Type B pancreatic cell (in vitro differentiated cells): Measurements from ENCODE around the gene AKIRIN2. TPM values are rescaled to one million over a fixed set of nuclear protein-coding genes. Genes with fewer than 3 reads are reported as not detected.
"Not testable (repeated sequence)": the region's sequence is repeated elsewhere in the genome, so short reads cannot be mapped to it uniquely, and the experiment has no call there.

Experiments used
- DNase-seq: peaks from one replicate; pipeline ENCODE4 v3.0.0; 2021; ENCODE audit warnings: mixed read lengths; ENCODE audit not compliant: unreplicated experiment; ENCODE audit errors: extremely low spot score
- H3K27ac Mint-ChIP-seq: 2 replicates; pipeline ENCODE4 v1.8.0; 2021; ENCODE audit warnings: mild to moderate bottlenecking, mixed read lengths
- H3K27me3 Mint-ChIP-seq: 2 replicates; pipeline ENCODE4 v1.8.0; 2021; ENCODE audit warnings: mixed read lengths
- H3K36me3 Mint-ChIP-seq: 2 replicates; pipeline ENCODE4 v1.8.0; 2021; ENCODE audit warnings: mixed read lengths
- H3K4me1 Mint-ChIP-seq: one replicate; pipeline ENCODE4 v1.8.0; 2021; ENCODE audit warnings: mixed read lengths; ENCODE audit not compliant: unreplicated experiment
- H3K4me3 Mint-ChIP-seq: 2 replicates; pipeline ENCODE4 v1.8.0; 2021; ENCODE audit warnings: mild to moderate bottlenecking, mixed read lengths
- H3K9me3 Mint-ChIP-seq: 2 replicates; pipeline ENCODE4 v1.8.0; 2021; ENCODE audit warnings: mixed read lengths
- total RNA-seq: library from RNA; stranded (reverse); gene quantifications from 2 replicates; pipeline ENCODE4 v1.2.1, GENCODE V29; 2021; ENCODE audit warnings: low replicate concordance
- TF ChIP-seq, protein P1 (sequence below): fragments of 200-600 bp; sonication (generic); conservative IDR thresholded peaks from 2 replicates; pipeline ENCODE4 v1.5.0; 2021; ENCODE audit warnings: antibody characterized with exemption, mild to moderate bottlenecking

AKIRIN2 gene
- total RNA-seq, 1 donor from 2014 or later, result 61.7 TPM

DNA sequence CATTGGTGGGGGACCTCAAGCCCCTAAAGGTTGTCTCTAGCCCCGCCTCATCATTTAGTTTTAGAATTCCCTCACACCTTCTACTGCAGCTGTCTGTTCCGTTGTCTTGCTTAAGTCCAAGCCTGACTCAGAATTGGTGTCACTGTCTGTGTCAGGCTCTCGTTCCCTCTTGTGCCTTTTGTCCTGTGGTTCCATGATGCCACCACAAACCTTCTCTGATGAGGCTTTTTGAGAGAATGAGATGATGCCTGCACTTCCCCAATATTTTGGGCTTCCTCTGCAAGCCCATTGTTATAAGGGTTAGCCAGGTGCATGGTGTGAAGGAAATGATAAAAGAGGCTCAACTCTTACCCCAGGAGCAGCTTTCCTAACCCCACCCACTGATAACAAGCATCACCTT is 8.1 kb upstream of the AKIRIN2 start:
- Mint-ChIP-seq H3K27ac (no peak overlapping the region), H3K4me3 (no peak overlapping the region), H3K4me1 (no peaks in the 10 kb centered on the region), H3K27me3 (no peaks in the 10 kb centered on the region), H3K9me3 (no peaks in the 10 kb centered on the region), H3K36me3 (no peaks in the 10 kb centered on the region)
- DNase-seq, result no peak
- TF ChIP-seq, protein P1, sequence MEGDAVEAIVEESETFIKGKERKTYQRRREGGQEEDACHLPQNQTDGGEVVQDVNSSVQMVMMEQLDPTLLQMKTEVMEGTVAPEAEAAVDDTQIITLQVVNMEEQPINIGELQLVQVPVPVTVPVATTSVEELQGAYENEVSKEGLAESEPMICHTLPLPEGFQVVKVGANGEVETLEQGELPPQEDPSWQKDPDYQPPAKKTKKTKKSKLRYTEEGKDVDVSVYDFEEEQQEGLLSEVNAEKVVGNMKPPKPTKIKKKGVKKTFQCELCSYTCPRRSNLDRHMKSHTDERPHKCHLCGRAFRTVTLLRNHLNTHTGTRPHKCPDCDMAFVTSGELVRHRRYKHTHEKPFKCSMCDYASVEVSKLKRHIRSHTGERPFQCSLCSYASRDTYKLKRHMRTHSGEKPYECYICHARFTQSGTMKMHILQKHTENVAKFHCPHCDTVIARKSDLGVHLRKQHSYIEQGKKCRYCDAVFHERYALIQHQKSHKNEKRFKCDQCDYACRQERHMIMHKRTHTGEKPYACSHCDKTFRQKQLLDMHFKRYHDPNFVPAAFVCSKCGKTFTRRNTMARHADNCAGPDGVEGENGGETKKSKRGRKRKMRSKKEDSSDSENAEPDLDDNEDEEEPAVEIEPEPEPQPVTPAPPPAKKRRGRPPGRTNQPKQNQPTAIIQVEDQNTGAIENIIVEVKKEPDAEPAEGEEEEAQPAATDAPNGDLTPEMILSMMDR, result no peak

DNA sequence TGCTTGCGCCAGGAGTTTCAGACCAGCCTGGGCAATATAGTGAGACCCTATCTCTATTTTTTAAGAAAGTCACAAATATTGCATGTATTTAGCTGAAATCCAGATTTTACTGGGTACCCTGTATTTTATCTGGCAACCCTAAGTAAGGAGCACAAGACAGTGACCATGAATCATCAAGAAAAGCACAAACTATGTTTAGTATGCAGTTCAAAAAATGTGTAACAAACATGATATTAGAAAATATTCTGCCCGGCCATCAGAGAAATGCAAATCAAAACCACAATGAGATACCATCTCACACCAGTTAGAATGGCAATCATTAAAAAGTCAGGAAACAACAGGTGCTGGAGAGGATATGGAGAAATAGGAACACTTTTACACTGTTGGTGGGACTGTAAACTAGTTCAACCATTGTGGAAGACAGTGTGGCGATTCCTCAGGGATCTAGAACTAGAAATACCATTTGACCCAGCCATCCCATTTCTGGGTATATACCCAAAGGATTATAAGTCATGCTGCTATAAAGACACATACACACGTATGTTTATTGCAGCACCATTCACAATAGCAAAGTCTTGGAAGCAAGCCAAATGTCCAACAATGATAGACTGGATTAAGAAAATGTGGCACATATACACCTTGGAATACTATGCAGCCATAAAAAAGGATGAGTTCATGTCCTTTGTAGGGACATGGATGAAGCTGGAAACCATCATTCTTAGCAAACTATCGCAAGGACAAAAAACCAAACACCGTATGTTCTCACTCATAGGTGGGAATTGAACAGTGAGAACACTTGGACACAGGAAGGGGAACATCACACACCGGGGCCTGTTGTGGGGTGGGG is 6.8 kb upstream of the AKIRIN2 start:
- H3K4me1 Mint-ChIP-seq, H3K9me3 Mint-ChIP-seq, DNase-seq, H3K27ac Mint-ChIP-seq, H3K27me3 Mint-ChIP-seq, H3K4me3 Mint-ChIP-seq, H3K36me3 Mint-ChIP-seq: not testable (repeated sequence)

DNA sequence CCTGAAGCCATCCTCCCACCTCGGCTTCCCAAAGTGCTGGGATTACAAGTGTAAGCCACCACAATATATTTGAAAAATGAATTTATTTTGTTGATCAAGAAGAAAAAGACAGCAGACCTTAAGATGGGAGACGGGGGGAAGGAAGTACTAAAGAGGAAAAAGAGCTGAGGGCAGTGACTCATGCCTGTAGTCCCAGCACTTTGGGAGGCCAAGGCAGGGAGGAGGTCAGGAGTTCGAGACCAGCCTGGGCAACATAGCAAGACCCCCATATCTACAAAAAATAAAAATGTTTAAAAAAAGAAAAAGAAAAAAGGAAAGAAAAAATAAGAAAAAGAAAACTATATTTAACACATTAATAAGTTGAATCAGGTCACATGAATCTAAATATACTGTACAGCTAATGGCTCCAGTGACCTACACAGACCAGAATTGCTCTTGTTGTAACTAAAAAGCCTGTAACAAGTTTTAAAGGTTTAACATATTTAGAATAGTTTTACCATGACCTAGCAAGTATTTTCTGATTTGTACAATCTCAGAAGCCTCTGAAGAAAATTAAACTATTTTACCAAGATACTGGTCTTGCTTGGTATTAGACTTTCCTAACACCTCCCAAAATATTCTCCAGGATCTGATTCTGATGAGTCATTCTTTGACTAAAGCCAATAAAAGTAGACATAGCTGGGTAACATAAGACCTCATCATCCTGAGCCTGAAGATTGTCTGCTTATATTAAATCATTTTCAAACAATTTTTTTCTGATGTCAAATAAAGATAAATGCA is 4.3 kb upstream of the AKIRIN2 start:
- Mint-ChIP-seq H3K36me3 (no peaks in the 10 kb centered on the region), H3K4me3 (no peak overlapping the region), H3K27ac (no peak overlapping the region), H3K9me3 (no peaks in the 10 kb centered on the region), H3K4me1 (peaks cover 7% of the 10 kb centered on the region), H3K27me3 (no peaks in the 10 kb centered on the region)
- no peak for DNase-seq
- TF ChIP-seq, protein P1, result no peak

DNA sequence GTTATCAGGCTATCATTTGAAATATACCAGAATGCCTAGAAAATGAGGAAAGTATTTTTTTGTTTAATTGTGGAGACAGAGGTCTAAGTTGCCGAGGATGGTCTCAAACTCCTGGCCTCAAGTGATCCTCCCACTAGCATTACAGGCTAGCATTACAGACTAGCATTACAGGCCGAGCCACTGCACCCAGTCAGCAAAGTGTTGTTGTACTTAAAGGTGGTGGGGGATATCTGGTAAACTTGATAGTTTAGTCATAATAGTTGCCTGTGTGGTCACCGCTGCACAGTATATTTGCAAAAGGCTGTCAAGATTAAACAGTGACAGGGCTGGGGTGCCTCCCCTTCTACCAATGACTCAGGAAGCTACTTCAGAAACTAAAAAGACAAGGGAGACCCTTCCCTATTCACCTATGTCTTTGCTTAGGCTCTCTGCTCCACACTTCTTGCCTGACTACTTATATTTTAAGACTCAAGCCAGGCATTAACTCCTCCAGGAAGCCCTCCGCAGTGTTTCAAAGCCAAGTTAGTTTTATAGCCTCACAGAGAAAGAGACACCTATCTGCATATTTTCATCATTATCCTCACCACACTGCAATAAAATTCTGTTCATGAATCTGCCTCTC is 3.1 kb upstream of the AKIRIN2 start:
- peaks cover 7% of the 10 kb centered on the region for H3K36me3 Mint-ChIP-seq
- DNase-seq, result no peak
- peak overlapping the region; percentile 39 for H3K27ac Mint-ChIP-seq
- H3K4me3 Mint-ChIP-seq, result peak overlapping the region; percentile 9
- H3K27me3 Mint-ChIP-seq, result no peaks in the 10 kb centered on the region
- TF ChIP-seq, protein P1, result no peak
- H3K4me1 Mint-ChIP-seq, result peaks cover 7% of the 10 kb centered on the region
- H3K9me3 Mint-ChIP-seq, result no peaks in the 10 kb centered on the region

DNA sequence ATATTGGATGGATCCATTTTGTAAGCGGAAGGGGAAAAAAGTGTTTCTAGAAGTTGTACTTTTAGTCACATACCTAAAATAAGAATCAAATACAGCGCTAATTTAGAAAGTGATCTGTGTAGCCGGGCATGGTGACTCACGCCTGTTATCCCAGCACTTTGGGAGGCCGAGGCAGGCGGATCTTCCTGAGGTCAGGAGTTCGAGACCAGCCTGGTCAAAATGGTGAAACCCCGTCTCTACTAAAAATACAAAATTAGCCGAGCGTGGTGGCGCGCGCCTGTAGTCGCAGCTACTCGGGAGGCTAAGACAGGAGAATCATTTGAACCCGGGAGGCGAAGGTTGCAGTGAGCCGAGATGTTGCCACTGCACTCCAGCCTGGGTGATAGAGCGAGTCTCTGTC is 1.0 kb upstream of the AKIRIN2 start:
- H3K27me3 Mint-ChIP-seq, DNase-seq, H3K9me3 Mint-ChIP-seq: not testable (repeated sequence)
- Mint-ChIP-seq H3K4me1 (peaks cover 15% of the 10 kb centered on the region), H3K36me3 (peaks cover 12% of the 10 kb centered on the region), H3K27ac (peak overlapping the region; percentile 95), H3K4me3 (peak overlapping the region; percentile 94)

DNA sequence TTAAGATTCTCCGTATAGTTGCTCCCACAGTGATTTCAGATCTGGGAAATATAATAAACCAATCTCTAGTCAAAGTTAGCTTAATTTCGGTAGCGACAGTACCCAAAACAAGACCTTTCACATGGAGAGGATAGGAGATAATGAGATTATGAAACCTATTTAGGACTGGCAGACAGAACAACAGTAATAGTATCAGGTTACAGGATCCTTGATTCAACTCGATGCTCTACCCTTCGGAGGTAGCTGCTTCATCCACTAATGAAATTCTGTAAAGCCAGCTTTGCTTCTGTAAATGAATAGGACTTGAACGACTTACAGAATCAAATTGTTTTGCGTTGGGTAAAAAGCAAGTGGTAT is 534 bp upstream of the AKIRIN2 start:
- TF ChIP-seq, protein P1, result no peak
- H3K4me1 Mint-ChIP-seq, result peaks cover 19% of the 10 kb centered on the region
- H3K27me3 Mint-ChIP-seq, result no peaks in the 10 kb centered on the region
- peaks cover 15% of the 10 kb centered on the region for H3K36me3 Mint-ChIP-seq
- H3K9me3 Mint-ChIP-seq, result no peaks in the 10 kb centered on the region
- no peak for DNase-seq
- H3K4me3 Mint-ChIP-seq, result peak overlapping the region; percentile 94
- H3K27ac Mint-ChIP-seq, result peak overlapping the region; percentile 95
